ENCODE results near the gene TANGO2. TPM values are rescaled to one million over a fixed set of nuclear protein-coding genes. Genes with fewer than 3 reads are reported as not detected.

Gene TANGO2
- total and polyA plus RNA-seq, 9 of the 15 experiments (the other 6 are each of a cell fraction or from before 2014, with no cell fraction given) = 15.5 to 94.9 (median 70.1) TPM

DNA sequence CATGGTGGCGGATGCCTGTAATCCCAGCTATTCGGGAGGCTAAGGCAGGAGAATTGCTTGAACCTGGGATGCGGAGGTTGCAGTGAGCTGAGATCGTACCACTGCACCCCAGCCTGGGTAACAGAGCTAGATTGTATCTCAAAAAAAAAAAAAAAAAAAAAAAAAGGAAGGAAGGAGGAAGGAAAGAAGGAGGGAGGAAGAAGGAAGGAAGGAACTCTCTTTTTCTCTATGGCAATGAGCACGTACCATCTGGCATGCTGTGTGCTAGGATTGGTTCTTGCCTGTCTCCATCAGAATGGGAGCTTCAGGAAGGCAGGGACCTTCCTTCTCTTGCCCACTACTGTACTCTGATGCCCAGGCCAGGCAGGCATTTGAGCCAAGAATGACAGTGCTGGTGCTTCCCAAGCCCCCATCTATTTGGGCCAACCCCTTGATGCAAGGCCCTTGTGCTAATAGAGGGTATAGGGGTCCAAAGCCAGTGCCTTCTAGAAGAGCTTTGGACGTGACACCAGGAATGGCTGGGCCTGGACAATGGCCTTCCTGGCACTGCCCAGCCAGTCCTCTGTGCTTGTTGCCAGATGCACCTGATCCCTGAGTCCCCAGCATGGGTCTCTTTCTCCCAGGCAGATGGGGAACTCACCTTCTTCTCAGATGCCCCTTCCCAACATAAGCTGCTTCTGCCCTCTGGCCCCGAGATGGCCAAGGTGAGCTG, 48.6 kb downstream of the TANGO2 start (continued):
- TF ChIP-seq NFXL1 (CRISPR knock-in tag; IDR thresholded peaks at IDR 0.05) = no peak
- TF ChIP-seq ZNF165 (CRISPR knock-in tag; IDR thresholded peaks at IDR 0.05; ENCODE audit: borderline replicate concordance) = no peak
- 0 out of 2 replicates have a peak, but pooled peaks have one; percentile 18 for TF ChIP-seq HLTF (IDR thresholded peaks at IDR 0.05)
- TF ChIP-seq MTA1 (IDR thresholded peaks at IDR 0.05; ENCODE audit: borderline replicate concordance) = peak; percentile 13; the same call in 1 of the 2 replicates
- no peak for TF ChIP-seq SNIP1 (IDR thresholded peaks at IDR 0.05; ENCODE audit: low read depth)
- no peak for TF ChIP-seq POLR2B (IDR thresholded peaks at IDR 0.05; ENCODE audit: low read depth, partially characterized antibody)
- no peak for TF ChIP-seq ZNF318 (IDR thresholded peaks at IDR 0.05; ENCODE audit: borderline replicate concordance in 1 of 2, low read depth in 1 of 2)
- TF ChIP-seq, protein P1, sequence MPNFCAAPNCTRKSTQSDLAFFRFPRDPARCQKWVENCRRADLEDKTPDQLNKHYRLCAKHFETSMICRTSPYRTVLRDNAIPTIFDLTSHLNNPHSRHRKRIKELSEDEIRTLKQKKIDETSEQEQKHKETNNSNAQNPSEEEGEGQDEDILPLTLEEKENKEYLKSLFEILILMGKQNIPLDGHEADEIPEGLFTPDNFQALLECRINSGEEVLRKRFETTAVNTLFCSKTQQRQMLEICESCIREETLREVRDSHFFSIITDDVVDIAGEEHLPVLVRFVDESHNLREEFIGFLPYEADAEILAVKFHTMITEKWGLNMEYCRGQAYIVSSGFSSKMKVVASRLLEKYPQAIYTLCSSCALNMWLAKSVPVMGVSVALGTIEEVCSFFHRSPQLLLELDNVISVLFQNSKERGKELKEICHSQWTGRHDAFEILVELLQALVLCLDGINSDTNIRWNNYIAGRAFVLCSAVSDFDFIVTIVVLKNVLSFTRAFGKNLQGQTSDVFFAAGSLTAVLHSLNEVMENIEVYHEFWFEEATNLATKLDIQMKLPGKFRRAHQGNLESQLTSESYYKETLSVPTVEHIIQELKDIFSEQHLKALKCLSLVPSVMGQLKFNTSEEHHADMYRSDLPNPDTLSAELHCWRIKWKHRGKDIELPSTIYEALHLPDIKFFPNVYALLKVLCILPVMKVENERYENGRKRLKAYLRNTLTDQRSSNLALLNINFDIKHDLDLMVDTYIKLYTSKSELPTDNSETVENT (CRISPR knock-in tag; IDR thresholded peaks at IDR 0.05) = peak; percentile 40; the same call in 1 of the 2 replicates
- no peak for TF ChIP-seq ILK (tag; IDR thresholded peaks at IDR 0.05; ENCODE audit: borderline replicate concordance, low read depth)
- no peak; the same call in none of the 2 replicates for TF ChIP-seq POLR2A (conservative IDR thresholded peaks at IDR 0.05)
- TF ChIP-seq ZNF239 (CRISPR knock-in tag; IDR thresholded peaks at IDR 0.05) = no peak
- no peak for TF ChIP-seq FOS (IDR thresholded peaks at IDR 0.05; ENCODE audit: extremely low read depth, insufficient read length)
- no peak for TF ChIP-seq SRSF9 (IDR thresholded peaks at IDR 0.05; ENCODE audit: borderline replicate concordance, low read depth, low read length)
- TF ChIP-seq ERF (CRISPR knock-in tag; IDR thresholded peaks at IDR 0.05) = no peak
- TF ChIP-seq, protein P2, sequence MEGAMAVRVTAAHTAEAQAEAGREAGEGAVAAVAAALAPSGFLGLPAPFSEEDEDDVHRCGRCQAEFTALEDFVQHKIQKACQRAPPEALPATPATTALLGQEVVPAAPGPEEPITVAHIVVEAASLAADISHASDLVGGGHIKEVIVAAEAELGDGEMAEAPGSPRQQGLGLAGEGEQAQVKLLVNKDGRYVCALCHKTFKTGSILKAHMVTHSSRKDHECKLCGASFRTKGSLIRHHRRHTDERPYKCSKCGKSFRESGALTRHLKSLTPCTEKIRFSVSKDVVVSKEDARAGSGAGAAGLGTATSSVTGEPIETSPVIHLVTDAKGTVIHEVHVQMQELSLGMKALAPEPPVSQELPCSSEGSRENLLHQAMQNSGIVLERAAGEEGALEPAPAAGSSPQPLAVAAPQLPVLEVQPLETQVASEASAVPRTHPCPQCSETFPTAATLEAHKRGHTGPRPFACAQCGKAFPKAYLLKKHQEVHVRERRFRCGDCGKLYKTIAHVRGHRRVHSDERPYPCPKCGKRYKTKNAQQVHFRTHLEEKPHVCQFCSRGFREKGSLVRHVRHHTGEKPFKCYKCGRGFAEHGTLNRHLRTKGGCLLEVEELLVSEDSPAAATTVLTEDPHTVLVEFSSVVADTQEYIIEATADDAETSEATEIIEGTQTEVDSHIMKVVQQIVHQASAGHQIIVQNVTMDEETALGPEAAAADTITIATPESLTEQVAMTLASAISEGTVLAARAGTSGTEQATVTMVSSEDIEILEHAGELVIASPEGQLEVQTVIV (CRISPR knock-in tag; IDR thresholded peaks at IDR 0.05; ENCODE audit: borderline replicate concordance) = no peak
- no peak for TF ChIP-seq OTX1 (CRISPR knock-in tag; IDR thresholded peaks at IDR 0.05)

Measured in K562 (cell line).